ENCODE measurements around the gene KIF21B.

The KIF21B gene

DNA sequence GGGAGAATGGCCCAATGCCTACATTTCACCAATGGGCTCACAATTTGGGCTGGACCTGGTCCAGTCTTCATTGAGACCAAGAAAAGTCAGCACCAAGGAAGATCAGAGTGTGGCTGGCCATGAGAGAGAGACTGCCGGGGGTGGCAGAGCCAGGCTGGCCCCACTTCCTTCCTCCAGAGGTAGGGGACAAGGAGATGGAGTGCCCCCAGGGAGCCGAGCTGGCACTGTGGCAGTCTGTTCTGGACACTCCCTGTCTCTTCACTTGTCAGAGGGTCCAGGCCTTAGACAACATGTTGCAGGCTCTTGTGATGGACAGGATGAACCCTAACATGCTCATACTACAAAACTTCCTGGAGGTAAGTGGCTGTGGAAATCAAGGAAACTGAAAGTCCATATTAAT, 101.1 kb downstream of the KIF21B start:
- intact Hi-C loops (cut with DNase I; ENCODE audit: low total_unique reads), result no loop called here
- no peaks in the 10 kb centered on the region for H3K27me3 ChIP-seq
- peak in 1 of 2 donors; percentile 48 for DNase-seq
- no peaks in the 10 kb centered on the region for H3K9me3 ChIP-seq
- TF ChIP-seq, protein P1, sequence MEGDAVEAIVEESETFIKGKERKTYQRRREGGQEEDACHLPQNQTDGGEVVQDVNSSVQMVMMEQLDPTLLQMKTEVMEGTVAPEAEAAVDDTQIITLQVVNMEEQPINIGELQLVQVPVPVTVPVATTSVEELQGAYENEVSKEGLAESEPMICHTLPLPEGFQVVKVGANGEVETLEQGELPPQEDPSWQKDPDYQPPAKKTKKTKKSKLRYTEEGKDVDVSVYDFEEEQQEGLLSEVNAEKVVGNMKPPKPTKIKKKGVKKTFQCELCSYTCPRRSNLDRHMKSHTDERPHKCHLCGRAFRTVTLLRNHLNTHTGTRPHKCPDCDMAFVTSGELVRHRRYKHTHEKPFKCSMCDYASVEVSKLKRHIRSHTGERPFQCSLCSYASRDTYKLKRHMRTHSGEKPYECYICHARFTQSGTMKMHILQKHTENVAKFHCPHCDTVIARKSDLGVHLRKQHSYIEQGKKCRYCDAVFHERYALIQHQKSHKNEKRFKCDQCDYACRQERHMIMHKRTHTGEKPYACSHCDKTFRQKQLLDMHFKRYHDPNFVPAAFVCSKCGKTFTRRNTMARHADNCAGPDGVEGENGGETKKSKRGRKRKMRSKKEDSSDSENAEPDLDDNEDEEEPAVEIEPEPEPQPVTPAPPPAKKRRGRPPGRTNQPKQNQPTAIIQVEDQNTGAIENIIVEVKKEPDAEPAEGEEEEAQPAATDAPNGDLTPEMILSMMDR (IDR thresholded peaks at IDR 0.05), result no peak
- peaks cover 0 to 31% (median 4%) of the 10 kb centered on the region in 4 donors for H3K4me1 ChIP-seq
- H3K36me3 ChIP-seq, result no peaks in the 10 kb centered on the region
- peak overlapping the region; percentile 20 to 60 for H3K27ac ChIP-seq
- H3K4me3 ChIP-seq, result no peak overlapping the region

DNA sequence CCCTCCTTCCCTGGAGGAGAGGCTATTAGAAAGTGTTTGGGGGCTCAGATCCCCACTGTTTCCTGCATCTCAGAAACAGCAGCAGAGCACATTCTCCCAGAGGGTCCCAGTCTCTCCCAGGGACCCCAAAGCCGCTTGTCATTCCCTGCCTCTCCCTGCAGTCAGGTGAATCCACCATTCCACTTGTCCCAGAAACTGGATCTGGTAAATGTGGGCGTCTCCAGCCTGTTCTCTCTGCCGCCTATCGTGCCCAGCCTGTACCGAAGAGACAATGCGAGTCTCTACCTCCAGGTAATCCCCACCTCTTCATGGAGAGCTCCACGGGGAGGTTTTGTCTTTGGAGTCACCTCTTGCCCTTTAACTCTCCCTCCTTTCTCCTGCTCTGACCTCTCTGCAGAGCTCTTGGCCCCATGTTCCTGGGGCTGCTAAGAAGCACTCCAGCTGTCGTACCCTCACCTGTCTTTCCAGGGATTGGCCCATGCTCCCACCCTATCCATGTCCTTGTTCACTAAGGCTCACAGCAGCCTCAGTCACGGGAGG, 101.9 kb downstream of the KIF21B start:
- no peaks in the 10 kb centered on the region for H3K27me3 ChIP-seq
- H3K36me3 ChIP-seq, result no peaks in the 10 kb centered on the region
- peaks cover 0 to 31% (median 5%) of the 10 kb centered on the region in 4 donors for H3K4me1 ChIP-seq
- H3K4me3 ChIP-seq, result no peak overlapping the region
- H3K27ac ChIP-seq, result peak overlapping the region in 1 of 2 donors; percentile 60
- no peaks in the 10 kb centered on the region for H3K9me3 ChIP-seq
- TF ChIP-seq, protein P1 (IDR thresholded peaks at IDR 0.05), result no peak
- DNase-seq, result peak in 1 of 2 donors; percentile 40
- intact Hi-C loops (cut with DNase I; ENCODE audit: low total_unique reads), result no loop called here

All from tibial artery (tissue), 4 donors.